ENCODE measurements around the gene MRPL49.

GRCh38 chr11:65103476-65103875 lies 18.6 kb upstream of the MRPL49 start:
- TF ChIP-seq CTCF (IDR thresholded peaks at IDR 0.05), result no peak
- TF ChIP-seq EP300 (IDR thresholded peaks at IDR 0.05), result no peak
